ENCODE data around the gene EML1.
"Not testable (repeated sequence)": the region's sequence is repeated elsewhere in the genome, so short reads cannot be mapped to it uniquely, and the experiment has no call there.

Gene EML1

DNA sequence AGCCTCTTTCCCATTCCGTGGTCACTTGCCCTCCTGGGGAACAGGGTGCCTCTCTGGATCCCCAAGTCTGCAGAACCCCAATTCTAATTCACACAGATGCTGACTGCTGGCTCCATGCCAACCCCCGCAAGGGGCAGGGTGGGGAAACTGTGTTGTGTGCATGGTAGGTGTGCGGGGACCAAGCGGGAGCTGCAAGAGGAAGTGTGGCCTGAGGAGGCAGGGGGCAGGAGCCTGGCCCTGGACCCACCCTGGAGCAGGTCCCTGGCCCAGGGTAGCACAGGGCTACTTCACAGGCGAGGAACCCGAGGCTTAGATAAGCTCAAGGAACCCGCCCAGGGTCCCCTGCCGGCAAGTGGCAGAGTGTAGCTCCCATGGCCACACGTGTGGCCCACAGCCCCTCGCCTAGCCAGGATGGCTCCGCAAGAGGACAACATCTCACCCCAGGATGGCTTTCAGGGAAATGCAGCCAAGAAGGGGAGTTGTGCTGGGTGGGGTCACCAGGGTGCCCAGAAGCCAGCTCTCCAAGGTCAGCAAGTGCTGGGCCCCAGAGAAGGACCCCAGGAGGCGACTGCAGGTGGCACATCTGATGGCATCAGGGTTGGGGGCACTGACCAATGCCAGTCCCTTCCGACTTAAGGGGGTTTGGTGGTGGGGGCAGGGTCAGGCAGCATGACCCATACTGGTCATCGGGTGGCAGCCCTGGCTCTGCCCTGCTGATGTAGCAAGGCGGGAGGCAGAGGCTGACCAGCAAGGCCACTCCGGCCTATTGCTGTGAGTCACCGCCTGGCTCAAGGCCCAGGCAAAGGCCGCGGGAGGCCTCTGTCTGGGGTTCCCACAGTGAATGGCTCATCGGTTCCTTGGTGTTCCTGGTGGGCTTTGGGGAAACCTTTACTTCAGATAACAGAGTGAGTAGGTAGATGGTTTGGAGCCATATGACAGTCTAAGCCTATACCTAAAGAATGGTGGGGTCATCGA, 37.3 kb upstream of the EML1 start:
- DNase-seq (ENCODE audit: low read depth in 2 of 2), result no peak

GRCh38 chr14:99756796-99757195, 36.4 kb upstream of the EML1 start:
- no peak for DNase-seq (ENCODE audit: low read depth in 2 of 2)

DNA sequence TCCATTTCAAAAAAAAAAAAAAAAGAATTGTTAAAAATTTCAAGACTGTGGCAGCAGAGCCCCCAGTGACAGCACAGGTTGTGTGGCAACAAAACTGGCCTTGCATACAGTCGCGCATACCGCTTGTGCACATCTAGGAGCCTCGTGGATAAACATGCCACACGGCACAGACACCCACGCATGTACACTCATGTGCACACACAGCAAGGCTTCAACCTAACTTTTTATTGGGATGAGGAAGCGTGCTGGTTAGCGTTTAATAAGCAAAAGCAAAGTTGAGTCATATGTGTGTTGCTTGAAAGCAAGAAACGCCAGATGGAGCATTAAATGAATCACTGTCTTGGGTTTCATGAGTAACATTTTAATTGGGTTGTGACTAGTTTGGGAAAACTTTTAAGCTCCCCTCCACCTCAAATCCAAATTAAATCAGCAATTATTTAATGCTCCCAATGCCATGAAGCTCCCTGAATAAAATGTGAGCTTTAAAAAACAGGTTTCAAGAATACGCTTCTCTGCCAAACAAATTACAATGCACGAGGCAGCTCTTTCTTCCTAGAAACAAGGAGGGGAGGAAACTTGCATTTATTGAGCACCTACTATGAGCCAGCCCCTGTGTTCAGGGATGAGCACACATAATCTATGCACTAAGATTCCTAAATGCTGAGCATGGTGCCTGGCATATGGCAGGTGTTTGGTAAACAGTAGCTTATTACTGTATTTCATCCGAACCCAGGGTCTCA, 35.7 kb upstream of the EML1 start:
- DNase-seq (ENCODE audit: low read depth in 2 of 2), result no peak

DNA sequence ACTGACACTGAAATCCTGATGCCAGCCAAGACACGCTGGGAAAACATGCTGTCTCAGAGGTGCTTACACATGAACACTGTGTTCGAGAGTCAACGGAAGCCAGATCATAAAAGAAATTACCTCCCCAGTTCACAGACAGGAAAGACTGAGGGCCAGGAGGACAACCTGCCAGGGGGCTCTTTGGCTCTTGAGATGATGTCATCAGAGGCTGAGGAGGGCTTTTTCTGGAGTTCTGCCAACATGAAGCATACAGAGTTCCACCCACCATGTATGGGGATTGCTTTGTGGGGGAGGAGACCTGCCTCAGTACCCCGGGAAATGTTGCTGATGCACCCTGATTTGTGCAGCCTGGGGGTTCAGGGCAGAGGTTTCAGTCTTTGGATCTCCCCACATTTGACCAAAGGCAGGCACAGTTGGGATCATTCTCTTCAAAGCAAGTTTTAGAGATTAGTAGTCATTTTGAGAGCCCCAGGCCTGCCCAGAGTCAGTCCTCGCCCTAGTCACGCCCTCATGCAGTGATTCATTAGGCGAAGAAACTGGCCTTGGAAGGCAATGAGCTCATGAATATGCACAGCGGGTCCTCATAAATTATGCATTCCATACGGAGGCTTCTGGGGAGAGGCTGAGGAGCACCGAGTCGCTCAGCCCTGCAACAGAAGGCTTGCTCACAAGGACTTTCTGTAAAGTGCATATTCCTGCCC, 34.9 kb upstream of the EML1 start:
- DNase-seq (ENCODE audit: low read depth in 2 of 2), result no peak

DNA sequence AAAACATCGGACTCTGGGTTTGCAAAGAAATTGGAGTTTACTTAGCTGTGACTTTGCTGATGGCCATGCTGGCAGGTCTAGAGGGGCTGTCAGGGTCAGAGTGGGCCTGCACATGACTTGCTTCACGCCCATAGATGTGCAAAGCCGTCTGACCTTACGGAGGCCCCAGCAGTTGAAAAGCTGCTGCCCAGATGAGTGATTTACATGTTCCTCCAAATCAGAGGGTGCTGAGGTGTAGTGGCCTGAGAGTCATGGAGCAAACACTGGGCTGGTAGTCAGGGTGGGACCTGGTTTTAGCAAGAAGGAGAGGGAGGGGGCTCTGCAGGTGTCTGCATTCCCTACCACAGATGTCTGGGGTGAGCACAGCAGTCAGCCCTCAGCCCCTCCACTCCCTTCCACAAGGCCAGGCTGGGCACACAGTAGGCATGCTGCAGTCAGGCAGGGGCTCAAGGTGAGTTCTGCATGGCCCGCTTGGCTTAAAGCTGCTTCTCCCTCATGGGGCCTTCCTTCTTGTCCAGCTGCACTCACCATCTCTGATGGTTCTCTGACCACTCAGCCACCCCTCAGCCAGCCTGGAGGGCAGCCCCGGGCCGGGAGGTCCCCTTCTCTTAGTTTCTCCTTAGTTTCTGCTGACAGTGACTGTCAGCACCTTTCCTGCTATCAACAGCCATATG, 34.2 kb upstream of the EML1 start:
- DNase-seq (ENCODE audit: low read depth in 2 of 2), result no peak

GRCh38 chr14:99759546-99759925, 33.7 kb upstream of the EML1 start:
- no peak for DNase-seq (ENCODE audit: low read depth in 2 of 2)

- no peak for DNase-seq (ENCODE audit: low read depth in 2 of 2)
Measured at GRCh38 chr14:99760817-99761216, 32.4 kb upstream of the EML1 start.

DNA sequence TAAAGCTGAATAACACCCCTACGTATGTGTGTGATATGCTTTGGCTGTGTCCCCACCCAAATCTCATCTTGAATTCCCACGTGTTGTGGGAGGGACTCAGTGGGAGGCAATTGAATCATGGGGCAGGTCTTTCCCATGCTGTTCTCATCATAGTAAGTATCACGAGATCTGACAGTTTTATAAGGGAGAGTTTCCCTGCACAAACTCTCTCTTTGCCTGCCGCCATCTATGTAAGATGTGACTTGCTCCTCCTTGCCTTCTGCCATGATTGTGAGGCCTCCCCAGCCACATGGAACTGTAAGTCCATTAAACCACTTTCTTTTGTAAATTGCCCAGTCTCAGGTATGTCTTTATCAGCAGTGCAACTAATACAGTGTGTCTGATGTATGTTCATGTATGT, 30.3 kb upstream of the EML1 start:
- DNase-seq (ENCODE audit: low read depth in 2 of 2), result not testable (repeated sequence)

- no peak for DNase-seq (ENCODE audit: low read depth in 2 of 2)
Measured at GRCh38 chr14:99763527-99764221, 29.5 kb upstream of the EML1 start.

GRCh38 chr14:99764222-99764706, 28.9 kb upstream of the EML1 start:
- no peak for DNase-seq (ENCODE audit: low read depth in 2 of 2)

DNA sequence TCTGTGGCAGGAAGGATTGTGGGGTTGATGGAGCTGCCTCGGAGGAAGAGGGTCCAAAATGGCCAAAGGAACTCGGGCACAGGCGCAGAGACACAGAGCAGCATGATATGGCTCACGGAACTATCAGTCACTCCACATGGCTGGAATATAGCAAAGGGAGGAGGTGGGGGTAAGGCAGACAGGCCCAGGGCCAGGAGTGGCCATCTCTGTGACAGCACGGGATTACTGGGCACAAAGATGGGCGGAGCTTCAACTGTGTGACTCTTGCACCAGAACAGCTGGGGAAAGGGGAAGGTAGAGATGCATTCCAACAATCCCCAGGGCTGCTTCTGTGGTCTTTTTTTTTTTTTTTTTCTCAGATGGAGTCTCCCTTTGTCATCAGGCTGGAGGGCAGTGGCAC, 24.8 kb upstream of the EML1 start:
- no peak for DNase-seq (ENCODE audit: low read depth in 2 of 2)

- no peak for DNase-seq (ENCODE audit: low read depth in 2 of 2)
Measured at GRCh38 chr14:99769123-99769522, 24.1 kb upstream of the EML1 start.

DNA sequence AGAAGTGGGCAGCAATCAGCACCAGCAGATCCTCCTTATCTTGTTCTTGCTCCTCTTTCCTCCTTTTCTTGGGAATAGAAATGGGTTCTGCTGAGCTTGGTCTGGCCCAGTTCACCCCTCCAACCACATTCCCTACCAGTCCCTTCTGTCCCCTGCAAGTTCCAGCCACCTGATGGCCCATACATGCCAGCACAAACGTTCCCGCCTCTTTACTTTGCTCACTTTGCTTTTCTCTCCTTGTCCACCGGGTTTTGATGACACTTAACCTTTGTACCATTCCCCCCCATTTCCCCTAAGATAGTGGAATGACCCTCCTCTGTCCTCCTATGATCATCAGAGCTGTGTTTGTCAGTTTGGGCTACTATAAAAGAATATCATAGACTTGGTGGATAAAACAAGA, 23.4 kb upstream of the EML1 start:
- DNase-seq (ENCODE audit: low read depth in 2 of 2), result no peak

DNA sequence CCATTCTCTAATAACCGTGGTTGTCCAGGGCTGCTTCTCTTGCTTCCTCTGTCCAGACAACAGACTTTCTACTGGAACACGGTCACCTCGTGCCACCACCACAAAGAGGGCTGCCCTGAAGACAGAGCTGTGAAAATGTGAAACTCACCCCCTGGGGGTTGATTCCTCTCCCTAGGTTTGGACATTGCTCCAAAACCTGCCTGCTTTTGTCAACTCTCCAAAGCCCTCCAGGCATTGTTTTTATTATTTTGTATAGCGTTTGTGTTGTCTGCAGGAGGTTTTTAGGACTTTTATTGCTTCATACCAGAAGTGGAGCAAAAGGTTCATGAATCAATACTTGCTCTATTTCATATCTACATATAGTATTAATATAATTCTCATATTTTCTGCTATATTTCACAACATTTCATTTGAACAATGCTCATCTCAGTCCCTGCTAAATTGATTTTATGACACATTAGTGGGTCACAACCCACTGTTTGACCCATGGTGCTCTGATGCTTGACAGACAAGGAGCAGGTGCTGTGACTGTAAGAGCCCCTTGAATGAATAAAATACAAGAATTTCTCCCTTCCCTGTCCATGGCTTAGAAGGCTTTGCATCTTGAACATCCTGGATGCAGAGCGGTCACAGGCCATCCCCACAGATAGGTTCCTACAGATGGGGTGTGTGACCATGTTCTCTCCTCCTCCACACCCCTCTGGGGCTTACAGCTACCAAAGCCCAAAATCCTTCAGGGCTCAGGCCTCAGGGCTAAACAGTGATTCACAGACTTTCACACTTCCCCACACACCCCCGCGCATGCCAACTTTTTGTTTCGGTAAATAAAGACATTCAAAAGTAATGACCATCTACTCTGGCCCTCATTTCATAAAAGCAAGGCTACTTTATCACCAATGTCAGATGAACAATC, 20.6 kb upstream of the EML1 start:
- no peak for DNase-seq (ENCODE audit: low read depth in 2 of 2)

GRCh38 chr14:99773521-99774497, 19.4 kb upstream of the EML1 start:
- DNase-seq (ENCODE audit: low read depth in 2 of 2), result no peak

GRCh38 chr14:99774556-99775307, 18.5 kb upstream of the EML1 start:
- DNase-seq (ENCODE audit: low read depth in 2 of 2), result no peak

- no peak for DNase-seq (ENCODE audit: low read depth in 2 of 2)
Measured at GRCh38 chr14:99775351-99775750, 17.9 kb upstream of the EML1 start.

DNA sequence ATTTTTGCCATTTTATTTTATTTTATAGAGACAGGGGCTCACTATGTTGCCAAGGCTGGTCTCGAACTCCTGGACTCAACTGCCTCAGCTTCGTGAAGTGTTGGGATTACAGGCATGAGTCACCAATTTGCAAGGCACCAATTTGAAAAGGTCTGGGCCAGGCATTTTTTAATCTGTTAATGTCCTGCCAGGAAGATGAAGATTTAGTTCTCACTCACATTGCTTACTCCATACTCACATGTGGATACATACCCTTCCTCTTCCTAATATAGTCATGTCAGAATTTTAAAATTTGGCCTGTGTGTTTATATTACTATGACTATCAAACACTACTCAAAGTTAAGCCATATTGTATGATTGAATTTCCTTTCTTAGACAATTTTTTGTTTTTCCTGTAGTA, 15.3 kb upstream of the EML1 start:
- DNase-seq (ENCODE audit: low read depth in 2 of 2), result no peak

Measured in stimulated activated CD8-positive, alpha-beta memory T cell treated with anti-CD3 and anti-CD28 coated beads, Interleukin-2, amount 100 ng/mL, for 48 hours (primary cell).